GM12878 (cell line): Measurements from ENCODE around the gene TSFM. TPM values are rescaled to one million over a fixed set of nuclear protein-coding genes. Genes with fewer than 3 reads are reported as not detected.

Experiments used
- CHD2 ChIP-seq: IDR thresholded peaks from 2 replicates; pipeline ENCODE4 v1.6.1; 2011; ENCODE audit warnings: low read depth, low read length, improper control_type of control experiment, borderline replicate concordance
- EED ChIP-seq: sonication (generic); IDR thresholded peaks from 2 replicates; pipeline ENCODE4 v1.6.1; 2016; ENCODE audit warnings: antibody characterized with exemption, low read depth
- FOXK2 ChIP-seq: fragments of 450-650 bp; IDR thresholded peaks from 2 replicates; pipeline ENCODE4 v1.6.1; 2017; ENCODE audit warnings: mild to moderate bottlenecking, moderate library complexity
- GATAD2B ChIP-seq: fragments of 450-650 bp; conservative IDR thresholded peaks from 2 replicates; pipeline ENCODE4 v1.6.1; 2017; ENCODE audit warnings: low read depth, mild to moderate bottlenecking, moderate library complexity
- HSF1 ChIP-seq: fragments of 150-350 bp; IDR thresholded peaks from 2 replicates; pipeline ENCODE4 v1.6.1; 2014; ENCODE audit warnings: mild to moderate bottlenecking, low read depth, low read length
- IKZF1 ChIP-seq: fragments of 450-650 bp; conservative IDR thresholded peaks from 2 replicates; pipeline ENCODE4 v1.6.1; 2017; ENCODE audit warnings: antibody characterized with exemption, mild to moderate bottlenecking
- JUND ChIP-seq: IDR thresholded peaks from 2 replicates; pipeline ENCODE4 v1.6.1; 2012; ENCODE audit warnings: low read depth, mild to moderate bottlenecking, low read length, improper control_type of control experiment, moderate library complexity
- MLLT1 ChIP-seq: fragments of 450-650 bp; IDR thresholded peaks from 2 replicates; pipeline ENCODE4 v1.6.1; 2016; ENCODE audit warnings: mild to moderate bottlenecking
- MTA3 ChIP-seq: IDR thresholded peaks from 2 replicates; pipeline ENCODE4 v1.6.1; 2012; ENCODE audit warnings: low read length, inconsistent platforms, borderline replicate concordance
- MYB ChIP-seq: fragments of 150-350 bp; IDR thresholded peaks from 2 replicates; pipeline ENCODE4 v1.6.1; 2014; ENCODE audit warnings: mild to moderate bottlenecking, low read depth, low read length, borderline replicate concordance
- NFYB ChIP-seq: IDR thresholded peaks from 2 replicates; pipeline ENCODE4 v1.6.1; 2011; ENCODE audit warnings: low read depth, mild to moderate bottlenecking, low read length, improper control_type of control experiment, moderate library complexity; ENCODE audit not compliant: insufficient read depth
- NRF1 ChIP-seq: conservative IDR thresholded peaks from 2 replicates; pipeline ENCODE4 v1.6.1; 2011; ENCODE audit warnings: mild to moderate bottlenecking, low read depth, low read length, improper control_type of control experiment
- PAX5 ChIP-seq: IDR thresholded peaks from 2 replicates; pipeline ENCODE4 v1.6.1; 2011; ENCODE audit warnings: low read depth, low read length, borderline replicate concordance
- POLR2A ChIP-seq: IDR thresholded peaks from 2 replicates; pipeline ENCODE4 v1.6.1; 2011; ENCODE audit warnings: low read depth, mild to moderate bottlenecking, low read length
- POLR2AphosphoS2 ChIP-seq: IDR thresholded peaks from 2 replicates; pipeline ENCODE4 v1.6.1; 2011; ENCODE audit warnings: low read depth, mild to moderate bottlenecking, low read length, improper control_type of control experiment, moderate library complexity
- RAD51 ChIP-seq: fragments of 450-650 bp; IDR thresholded peaks from 2 replicates; pipeline ENCODE4 v1.6.1; 2016; ENCODE audit warnings: moderate library complexity, mild to moderate bottlenecking, inconsistent platforms
- SIN3A ChIP-seq: IDR thresholded peaks from 2 replicates; pipeline ENCODE4 v1.6.1; 2012; ENCODE audit warnings: low read depth, low read length, improper control_type of control experiment
- SMC3 ChIP-seq: IDR thresholded peaks from 2 replicates; pipeline ENCODE4 v1.6.1; 2011; ENCODE audit warnings: low read length, improper control_type of control experiment, borderline replicate concordance
- SRF ChIP-seq, 2 experiments: IDR thresholded peaks; 2 replicates each; pipeline ENCODE4 v1.6.1; 2011; ENCODE audit warnings: low read depth in 2 of 2, low read length in 2 of 2, mild to moderate bottlenecking in 1 of 2, moderate library complexity in 1 of 2
- TAF1 ChIP-seq: IDR thresholded peaks from 2 replicates; pipeline ENCODE4 v1.6.1; 2011; ENCODE audit warnings: mild to moderate bottlenecking, low read depth, low read length, borderline replicate concordance
- TCF7 ChIP-seq: IDR thresholded peaks from 2 replicates; pipeline ENCODE4 v1.6.1; 2014; ENCODE audit warnings: antibody characterized with exemption, borderline replicate concordance
- ZNF207 ChIP-seq: fragments of 450-650 bp; IDR thresholded peaks from 2 replicates; pipeline ENCODE4 v1.6.1; 2014; ENCODE audit warnings: antibody characterized with exemption, mild to moderate bottlenecking, borderline replicate concordance
- ZSCAN29 ChIP-seq: fragments of 450-650 bp; IDR thresholded peaks from 2 replicates; pipeline ENCODE4 v1.6.1; 2017; ENCODE audit warnings: mild to moderate bottlenecking, moderate library complexity
- polyA plus RNA-seq, 11 experiments: library from polyadenylated mRNA; depleted of rRNA in 4 of 11; unstranded in 6 of 11; stranded (reverse) in 5 of 11; fragments of >200 nt; fragmentation: Nextera tagmentation in 4 of 11; fragmentation: Illumina TruSeq in 1 of 11; extraction: Ambion mirVana in 4 of 11; extraction: Trizol in 1 of 11; gene quantifications; 1 replicate in 1 of 11; 2 replicates in 10 of 11; pipeline versions ENCODE4 v1.2.1 to v1.2.3, GENCODE V29; 2011 to 2016; ENCODE audit warnings: inconsistent platforms in 2 of 11, missing spikeins in 2 of 11, low read depth in 1 of 11
- total RNA-seq, 4 experiments: library from RNA; depleted of rRNA in 3 of 4; stranded (reverse); fragments of >200 nt in 3 of 4; fragmentation: Illumina TruSeq in 1 of 4; extraction: Trizol in 1 of 4; gene quantifications; 2 replicates each; pipeline versions ENCODE4 v1.2.1 to v1.2.3, GENCODE V29; 2013 to 2021
- TF ChIP-seq, protein P1 (sequence below), 3 experiments: IDR thresholded peaks in 2 of 3; conservative IDR thresholded peaks in 1 of 3; 2 replicates each; pipeline ENCODE4 v1.5.1; 2011; ENCODE audit warnings: low read depth in 3 of 3, low read length in 3 of 3, mild to moderate bottlenecking in 3 of 3, control low read depth in 2 of 3, moderate library complexity in 2 of 3, inconsistent platforms in 1 of 3, mixed read lengths in 1 of 3; ENCODE audit not compliant: control insufficient read depth in 2 of 3, insufficient read depth in 1 of 3; ENCODE audit errors: extremely low read depth in 1 of 3

The TSFM gene
- total and polyA plus RNA-seq, 10 of the 15 experiments (the other 5 are each of a cell fraction or from before 2014, with no cell fraction given), result 36.7 to 132 (median 45.6) TPM

- no peak for TF ChIP-seq TAF1
- TF ChIP-seq MLLT1, result 0 out of 2 replicates have a peak, but pooled peaks have one; percentile 51
- no peak for TF ChIP-seq RAD51
- no peak for TF ChIP-seq SRF (IDR thresholded peaks at IDR 0.05; ENCODE audit: low read depth in 2 of 2, low read length in 2 of 2)
- no peak for TF ChIP-seq HSF1
- TF ChIP-seq IKZF1, result peak; percentile 73; the same call in 1 of the 2 replicates
- no peak for TF ChIP-seq SIN3A
- no peak for TF ChIP-seq TCF7
- no peak for TF ChIP-seq PAX5
- no peak for TF ChIP-seq ZNF207
- TF ChIP-seq CHD2, result no peak
- no peak for TF ChIP-seq NFYB
- TF ChIP-seq SMC3, result no peak
- no peak for TF ChIP-seq FOXK2
- no peak; the same call in none of the 2 replicates for TF ChIP-seq EED
- TF ChIP-seq POLR2A, result peak; percentile 41; the same call in 1 of the 2 replicates
- no peak for TF ChIP-seq GATAD2B
- TF ChIP-seq, protein P1, sequence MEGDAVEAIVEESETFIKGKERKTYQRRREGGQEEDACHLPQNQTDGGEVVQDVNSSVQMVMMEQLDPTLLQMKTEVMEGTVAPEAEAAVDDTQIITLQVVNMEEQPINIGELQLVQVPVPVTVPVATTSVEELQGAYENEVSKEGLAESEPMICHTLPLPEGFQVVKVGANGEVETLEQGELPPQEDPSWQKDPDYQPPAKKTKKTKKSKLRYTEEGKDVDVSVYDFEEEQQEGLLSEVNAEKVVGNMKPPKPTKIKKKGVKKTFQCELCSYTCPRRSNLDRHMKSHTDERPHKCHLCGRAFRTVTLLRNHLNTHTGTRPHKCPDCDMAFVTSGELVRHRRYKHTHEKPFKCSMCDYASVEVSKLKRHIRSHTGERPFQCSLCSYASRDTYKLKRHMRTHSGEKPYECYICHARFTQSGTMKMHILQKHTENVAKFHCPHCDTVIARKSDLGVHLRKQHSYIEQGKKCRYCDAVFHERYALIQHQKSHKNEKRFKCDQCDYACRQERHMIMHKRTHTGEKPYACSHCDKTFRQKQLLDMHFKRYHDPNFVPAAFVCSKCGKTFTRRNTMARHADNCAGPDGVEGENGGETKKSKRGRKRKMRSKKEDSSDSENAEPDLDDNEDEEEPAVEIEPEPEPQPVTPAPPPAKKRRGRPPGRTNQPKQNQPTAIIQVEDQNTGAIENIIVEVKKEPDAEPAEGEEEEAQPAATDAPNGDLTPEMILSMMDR (IDR thresholded peaks at IDR 0.05 in 2 of 3, conservative IDR thresholded peaks at IDR 0.05 in 1 of 3; ENCODE audit: control insufficient read depth in 2 of 3, extremely low read depth in 1 of 3, insufficient read depth in 1 of 3, low read depth in 3 of 3, low read length in 3 of 3), result no peak
- no peak for TF ChIP-seq NRF1
- no peak for TF ChIP-seq JUND
- no peak for TF ChIP-seq ZSCAN29
- TF ChIP-seq MTA3, result peak; percentile 84; the same call in 1 of the 2 replicates
- no peak for TF ChIP-seq MYB
- TF ChIP-seq POLR2AphosphoS2, result no peak
Measured at GRCh38 chr12:57745485-57745881, 37.1 kb upstream of the TSFM start (continued).
